T-helper 1 cell (primary cell): Measurements from ENCODE around the gene PCYT1B.
"Not testable (repeated sequence)": the region's sequence is repeated elsewhere in the genome, so short reads cannot be mapped to it uniquely, and the experiment has no call there.

ENCODE experiments used
- DNase-seq, 5 donors: peaks; one replicate each; pipeline ENCODE4 v3.0.0-alpha.2; 2012 to 2020

Gene PCYT1B

DNA sequence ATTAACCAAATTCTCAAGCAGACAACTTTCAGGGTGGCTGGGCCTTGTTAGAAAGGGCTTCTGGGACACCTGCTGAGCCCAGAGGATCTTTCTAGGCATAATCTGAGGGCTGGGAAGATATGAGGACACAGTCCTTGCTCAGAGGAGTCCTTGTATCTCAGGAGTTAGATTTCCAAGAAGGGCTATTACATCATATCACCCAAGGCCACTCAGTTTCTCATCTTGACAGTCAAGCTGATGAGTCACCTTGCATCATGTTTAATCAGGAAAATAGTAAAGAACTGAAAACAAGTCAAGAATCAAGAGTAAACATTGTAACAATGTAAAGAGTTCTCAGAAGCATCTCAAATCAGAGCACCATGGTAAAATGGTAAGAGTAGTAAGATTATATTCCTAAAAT lies 4.0 kb downstream of the PCYT1B start:
- DNase-seq, result peak in 1 of 5 donors; percentile 5

DNA sequence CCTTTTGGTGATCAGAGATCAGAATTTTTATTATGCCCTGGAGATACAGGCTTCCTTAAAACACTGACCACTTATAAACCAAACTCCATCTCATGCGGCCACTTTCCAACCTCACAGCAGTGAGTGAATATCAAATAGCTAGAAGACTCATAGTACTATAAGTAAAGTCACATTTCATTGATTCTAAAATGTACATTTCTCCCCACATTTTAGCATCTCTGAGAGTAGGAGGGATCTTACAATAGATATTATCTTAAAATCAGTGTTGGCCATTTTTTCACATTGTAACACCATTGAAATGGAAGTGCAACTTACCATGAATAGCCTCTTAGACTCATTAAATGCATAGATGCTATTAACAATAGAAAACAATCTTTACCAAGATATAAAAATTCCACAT lies 17.4 kb downstream of the PCYT1B start:
- DNase-seq, result no peak

DNA sequence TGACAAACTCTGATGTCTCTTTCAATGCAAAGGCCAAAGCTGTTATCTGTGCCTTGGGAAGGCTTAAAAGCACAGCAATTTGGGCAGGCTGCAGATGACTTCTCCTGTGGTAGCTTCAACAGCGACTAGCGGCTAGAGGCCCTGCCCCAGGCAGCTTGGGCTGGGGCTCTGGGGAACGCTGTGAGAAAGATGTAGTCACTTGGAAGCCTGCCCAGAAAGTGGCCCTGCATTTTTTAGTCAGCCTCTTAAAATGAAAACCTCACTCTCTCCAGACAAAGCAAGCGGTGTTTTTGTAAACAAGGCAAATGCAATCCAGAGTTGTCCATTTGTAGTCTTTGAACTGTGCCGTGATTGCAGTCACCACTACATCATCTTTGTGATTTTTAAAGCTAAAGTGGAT lies 27.5 kb downstream of the PCYT1B start:
- no peak for DNase-seq

DNA sequence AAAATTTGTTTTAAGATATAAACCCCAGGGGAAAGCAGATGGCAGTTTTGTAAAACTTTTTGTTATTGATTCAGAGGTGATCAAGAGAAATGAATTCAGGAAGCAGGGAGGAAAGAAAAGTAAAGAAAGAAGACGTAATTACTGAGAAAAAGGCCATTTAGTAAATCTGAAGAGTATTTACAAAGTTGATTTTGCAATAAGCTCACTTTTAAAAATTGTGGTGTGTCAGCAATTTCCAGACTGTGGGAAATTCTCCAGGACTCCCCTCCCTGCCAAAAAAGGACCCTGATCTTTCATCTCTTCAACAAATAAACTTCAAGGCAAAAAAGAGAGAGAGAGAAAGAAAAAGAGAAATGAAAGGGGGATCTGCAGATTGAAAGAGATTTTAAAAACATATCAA lies 36.6 kb downstream of the PCYT1B start:
- DNase-seq, result no peak

DNA sequence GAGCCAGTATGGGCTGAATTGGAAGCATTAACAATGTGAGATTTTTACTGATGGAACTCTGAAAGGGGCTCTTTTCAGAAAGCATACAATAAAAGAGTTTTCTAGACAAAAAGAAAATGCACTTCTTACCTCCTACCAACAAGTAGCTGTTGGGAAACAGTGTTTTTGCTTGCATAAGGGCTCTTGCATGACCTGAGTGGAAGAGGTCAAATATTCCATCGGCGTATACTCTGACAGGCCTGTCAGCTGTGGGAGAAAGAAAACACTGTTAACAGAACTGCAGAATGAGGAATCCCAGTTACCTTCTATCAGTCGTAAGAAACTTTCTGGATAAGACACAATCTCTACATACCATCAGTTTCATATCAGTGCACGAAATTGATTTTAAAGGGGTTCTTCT lies 39.5 kb downstream of the PCYT1B start:
- no peak for DNase-seq

DNA sequence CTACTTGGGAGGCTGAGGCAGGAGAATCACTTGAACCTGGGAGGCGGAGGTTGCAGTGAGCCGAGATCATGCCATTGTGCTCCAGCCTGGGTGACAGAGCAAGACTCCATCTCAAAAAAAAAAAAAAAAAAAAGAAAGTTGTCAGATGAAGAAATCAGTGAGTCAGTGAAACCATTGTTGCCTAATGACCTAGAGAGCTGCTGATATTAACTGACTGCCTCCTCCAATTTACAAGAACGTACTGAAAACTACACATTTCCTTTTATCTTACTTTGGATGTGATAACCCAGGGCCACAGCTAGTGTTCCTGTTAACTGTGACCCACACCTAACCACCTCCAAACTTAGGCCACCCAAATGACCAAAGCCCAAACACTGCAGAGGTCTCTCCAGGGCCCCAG lies 41.2 kb downstream of the PCYT1B start:
- DNase-seq, result not testable (repeated sequence)

DNA sequence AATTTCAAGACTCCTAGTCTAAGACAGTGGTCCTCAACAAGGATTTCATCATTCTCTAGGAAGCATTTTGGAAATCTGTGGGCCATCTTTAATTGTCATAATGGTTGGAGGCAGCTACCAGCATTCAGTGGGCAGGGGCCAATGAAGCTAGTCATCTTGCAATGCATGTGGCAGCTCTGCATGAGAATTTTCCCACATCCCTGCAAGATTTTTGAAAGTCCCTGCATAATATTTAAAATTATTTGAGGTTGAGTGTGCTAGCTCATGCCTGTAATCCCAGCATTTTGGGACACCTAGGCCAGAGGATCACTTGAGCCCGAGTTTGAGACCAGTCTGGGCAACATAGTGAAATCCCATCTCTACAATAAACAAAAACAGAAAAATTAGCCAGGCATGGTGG lies 44.0 kb downstream of the PCYT1B start:
- no peak for DNase-seq

DNA sequence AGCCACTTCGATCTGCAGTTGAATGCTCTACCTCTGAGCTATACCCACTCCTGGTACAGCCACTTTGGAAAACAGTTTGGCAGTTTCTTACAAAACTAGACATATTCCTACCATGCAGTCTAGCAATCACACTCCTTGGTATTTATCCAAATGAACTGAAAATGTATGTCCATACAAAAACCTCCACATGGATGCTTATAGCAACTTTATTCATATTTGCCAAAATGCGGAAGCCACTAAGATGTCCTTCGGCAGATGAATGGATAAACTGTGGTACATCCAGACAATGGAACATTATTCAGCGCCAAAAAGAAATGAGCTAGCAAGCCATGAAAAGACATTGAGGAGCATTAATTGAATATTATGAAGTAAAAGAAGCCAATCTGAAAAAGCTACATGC lies 45.3 kb downstream of the PCYT1B start:
- DNase-seq, result no peak

DNA sequence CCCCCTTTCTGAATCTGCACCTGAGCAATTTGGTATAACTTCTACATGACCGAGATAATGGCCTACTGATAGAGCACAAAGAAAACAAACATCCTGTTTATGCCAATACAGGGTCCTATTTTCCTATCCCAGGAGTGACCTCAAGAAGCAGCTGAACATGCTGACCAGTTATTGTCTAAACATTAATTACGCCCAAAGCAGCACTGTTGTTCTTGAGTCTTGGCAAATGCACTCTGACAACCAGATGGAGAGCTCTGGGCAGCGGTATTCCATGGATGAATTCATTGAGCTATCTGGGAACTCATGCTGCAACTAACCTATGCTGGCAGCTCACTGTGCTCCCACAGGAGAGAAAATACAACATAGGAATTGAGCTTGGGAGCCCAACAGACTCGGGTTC lies 52.6 kb downstream of the PCYT1B start:
- DNase-seq, result no peak

DNA sequence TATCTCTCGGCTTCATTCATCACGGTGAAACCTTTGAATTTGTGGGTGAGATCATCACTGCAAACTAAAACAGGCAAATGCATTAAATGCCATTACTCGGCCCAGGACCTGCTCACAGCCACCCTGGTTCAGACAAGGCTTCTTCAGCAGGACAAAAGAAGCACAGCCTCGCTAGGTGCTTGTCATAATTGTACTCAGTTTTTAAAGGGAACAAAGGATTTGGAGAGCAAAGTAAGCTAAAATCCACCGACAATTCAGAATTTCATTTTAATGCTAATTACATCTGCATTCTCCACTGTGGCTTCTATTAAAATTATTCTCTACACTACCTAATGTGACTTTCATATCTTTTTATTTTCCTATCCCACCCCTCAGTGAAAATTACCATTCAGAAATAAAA lies 57.0 kb downstream of the PCYT1B start:
- DNase-seq, result no peak

DNA sequence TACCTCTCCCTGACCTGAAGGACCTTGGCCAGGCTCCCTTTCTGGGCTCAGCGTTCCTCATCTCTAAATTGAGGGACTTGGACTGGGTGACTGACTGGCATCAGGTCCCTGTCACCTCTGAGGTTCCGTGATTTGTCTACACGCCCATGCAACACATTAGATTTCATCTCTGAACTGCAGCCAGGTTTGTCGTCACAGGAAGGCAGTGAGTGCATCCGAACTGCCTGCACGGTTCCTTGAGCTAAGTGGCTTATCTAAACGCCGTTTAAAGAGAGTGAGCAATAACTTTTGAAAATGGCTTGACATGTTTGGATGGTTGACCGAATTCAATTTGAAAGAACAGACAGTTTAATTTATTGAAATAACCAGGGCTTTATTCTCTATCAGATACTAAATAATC lies 70.1 kb downstream of the PCYT1B start:
- DNase-seq, result no peak

DNA sequence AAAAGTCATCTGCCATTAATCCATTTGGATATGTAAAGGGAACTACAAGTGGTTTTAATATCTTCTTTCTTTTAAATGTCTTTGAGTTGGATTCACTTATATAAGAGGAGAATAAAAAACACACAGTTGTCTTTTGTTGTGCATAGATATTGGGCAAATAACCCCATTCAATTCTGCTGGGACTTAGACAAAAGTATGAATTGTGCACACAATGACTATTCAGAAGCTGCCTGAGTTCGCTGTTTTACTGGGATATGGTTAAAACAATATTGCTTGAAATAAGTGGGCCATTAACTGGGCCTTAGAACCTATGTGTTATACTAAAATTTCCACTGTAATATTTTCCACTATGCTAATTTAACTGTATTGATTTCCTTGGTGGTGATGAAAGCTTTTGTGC lies 71.7 kb downstream of the PCYT1B start:
- no peak for DNase-seq

DNA sequence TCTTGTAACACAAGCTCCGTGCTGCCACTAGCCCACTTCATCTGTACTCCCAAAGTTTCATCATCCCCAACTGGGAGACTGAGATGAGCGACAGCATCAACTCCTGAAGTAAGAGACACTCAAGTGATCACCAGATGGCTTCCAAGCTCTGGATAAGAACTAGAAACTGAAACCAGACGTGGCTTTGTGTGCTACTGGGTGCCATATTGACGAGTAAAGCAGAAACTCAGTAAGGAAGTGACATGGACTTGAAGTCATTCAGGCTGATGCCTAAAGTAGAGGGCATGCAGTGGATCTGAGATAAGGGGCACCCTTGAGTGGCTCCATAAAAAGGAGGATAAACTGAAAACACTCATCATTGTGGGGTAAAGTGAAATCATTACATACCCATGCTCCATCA lies 72.4 kb downstream of the PCYT1B start:
- peak in 1 of 5 donors; percentile 14 for DNase-seq

DNA sequence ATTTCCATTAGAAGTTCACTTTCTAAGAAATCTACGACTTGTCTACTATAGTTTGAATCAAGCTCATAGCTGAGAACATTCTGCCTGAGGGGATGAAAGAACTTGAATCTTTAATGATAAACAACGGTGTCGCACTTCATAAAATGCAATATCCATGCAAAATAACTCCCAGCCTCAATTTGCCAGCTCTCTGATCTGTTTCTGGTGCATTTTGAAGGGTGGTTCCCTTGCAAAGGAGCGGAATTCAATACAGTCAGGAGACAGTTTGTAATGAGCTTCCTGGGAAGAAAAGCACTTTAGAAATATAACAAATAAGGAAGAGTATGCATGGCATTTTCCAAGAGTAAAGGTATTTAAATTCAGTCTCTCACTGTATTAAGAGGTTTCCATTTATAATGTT lies 80.0 kb downstream of the PCYT1B start:
- no peak for DNase-seq

DNA sequence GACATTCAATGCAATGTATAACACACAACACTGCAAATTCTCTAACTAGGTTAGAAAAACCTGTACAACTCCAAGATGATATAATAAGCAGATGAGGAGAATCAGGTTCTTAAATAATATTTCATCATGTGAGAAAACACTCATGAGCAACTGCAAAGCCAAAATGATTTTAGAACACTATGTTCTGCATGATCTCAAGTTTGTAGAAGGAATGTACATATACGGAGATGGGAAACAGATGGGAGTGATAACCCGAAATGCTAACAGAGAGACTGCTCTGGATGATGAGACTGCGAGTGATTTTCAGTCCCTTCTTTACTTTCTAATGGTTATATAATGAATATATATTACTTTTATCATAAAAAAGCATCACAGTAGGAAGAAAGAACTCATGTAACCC lies 80.9 kb downstream of the PCYT1B start:
- no peak for DNase-seq

DNA sequence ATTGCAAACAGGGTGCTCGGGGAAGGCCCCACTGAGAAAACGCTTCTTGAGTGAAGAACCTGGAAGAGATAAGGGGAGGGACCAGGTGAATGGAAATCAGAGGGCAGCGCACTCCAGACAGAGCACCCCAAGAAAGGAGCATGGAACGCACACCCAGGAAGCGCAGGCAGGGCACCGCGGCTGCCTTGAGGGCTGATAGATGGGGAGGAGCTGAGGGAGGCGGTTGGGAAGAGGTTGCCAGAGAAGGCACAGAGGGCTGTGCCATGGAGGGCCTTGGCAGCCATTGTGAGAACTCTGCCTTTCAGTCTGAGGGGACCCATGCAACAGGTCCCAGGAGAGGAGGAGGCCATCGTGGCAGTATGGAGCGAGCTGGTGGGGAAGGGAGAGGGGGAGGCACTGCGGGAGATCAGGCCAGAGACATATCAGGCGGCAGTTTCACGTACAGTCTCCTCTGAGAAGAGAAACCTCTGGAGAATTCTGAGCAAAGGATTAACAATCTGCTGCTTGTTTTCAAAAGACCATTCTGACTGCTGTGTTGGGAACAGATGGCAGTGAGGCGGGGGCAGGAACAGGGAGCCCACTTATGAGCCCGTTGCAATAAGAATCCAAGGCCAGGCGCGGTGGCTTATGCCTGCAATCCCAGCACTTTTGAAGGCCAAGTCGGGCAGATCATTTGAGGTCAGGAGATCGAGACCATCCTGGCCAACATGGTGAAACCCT lies 83.7 kb downstream of the PCYT1B start:
- DNase-seq, result no peak

DNA sequence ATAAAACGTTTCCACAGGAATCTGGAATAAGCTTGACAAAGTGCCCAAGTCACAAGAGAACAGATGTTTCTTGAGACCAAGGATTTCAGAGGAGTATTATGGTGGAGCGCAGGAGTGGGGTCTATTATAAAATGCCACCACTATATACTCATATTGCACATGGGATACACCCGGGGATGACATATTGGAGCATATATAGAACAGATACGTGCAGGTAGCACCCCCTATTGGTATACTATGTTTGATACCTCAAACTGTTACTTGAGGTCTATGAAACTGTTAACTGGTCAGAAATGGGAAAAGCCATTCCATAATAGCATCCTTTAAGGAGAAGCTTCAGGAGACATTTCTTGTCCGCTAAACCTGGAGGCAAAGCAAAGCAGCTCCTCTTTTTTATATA lies 86.0 kb downstream of the PCYT1B start:
- DNase-seq, result peak in 1 of 5 donors; percentile 22

DNA sequence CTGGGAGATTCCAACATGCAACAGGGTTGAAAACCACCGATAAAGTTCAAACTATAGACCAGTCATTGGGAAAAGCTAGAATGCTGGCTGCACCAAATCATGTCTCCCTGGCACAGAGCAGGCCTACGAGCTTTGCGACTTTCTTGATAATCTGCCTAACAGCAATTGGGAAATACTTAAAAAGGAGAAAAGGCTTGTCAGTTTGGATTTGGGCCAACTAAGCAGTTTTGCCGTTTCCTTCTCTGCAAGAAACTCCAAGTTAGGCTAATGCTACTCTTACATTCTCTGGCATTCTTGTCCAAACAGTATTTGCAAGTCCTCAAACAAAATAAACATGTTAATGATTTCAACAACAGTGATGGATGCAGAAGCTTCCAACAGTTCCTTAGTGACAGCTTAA lies 94.1 kb downstream of the PCYT1B start:
- no peak for DNase-seq

DNA sequence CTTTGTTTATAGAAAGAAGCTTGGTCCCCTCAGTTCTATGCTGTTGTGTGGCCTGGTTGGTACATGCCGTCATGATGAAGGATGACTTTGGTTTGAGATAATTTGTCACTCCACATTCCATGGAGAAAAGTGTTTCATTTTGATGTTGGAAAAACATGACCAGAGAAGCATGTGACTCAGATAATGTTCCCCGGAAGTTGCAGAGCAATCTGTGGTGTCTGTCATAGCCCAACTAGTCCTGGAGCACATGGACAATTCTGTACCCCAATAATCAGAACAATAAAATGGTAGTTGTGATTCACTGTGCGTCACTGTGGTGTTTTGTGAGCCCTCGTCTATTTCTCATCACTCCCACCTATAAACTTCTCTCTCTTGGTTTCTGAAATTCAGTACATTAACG lies 97.0 kb downstream of the PCYT1B start:
- no peak for DNase-seq

DNA sequence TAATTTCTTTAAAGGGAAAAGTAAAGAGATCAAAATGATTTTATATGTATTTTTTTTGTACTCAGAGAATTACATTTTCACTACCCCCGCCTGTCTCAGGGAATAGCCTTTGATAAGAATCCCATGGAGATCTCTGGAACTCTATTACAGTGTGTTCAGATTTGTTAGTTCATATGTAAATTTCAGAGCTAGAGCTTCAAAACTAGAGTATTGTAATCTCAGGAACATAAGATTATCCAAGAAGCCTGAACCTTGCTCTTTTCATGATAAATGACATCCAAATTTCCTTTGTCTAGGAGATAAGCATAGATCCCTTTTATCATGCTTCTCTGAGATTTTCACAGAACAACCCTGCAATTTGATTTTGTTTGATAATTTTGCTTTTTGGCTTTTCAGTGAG lies 99.2 kb downstream of the PCYT1B start:
- DNase-seq, result no peak

DNA sequence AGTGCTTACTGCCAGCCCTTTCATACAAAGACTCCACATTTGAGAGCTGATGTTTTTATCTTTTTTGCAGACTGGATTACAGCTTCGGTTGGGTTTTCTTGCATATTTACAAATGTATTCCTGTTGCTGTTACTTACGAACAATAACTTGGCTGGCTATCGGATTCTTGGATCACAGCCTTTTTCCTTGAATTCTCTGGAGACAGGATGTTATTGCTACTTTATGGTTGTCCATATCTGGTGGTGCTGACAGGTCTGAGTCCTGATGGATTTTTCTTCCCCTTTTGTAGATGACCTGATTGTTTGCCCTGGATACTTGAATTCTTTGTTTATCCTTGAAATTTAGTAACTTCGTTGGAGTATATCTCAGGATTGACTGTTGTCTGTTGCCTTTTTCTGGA lies 104.4 kb downstream of the PCYT1B start:
- no peak for DNase-seq

DNA sequence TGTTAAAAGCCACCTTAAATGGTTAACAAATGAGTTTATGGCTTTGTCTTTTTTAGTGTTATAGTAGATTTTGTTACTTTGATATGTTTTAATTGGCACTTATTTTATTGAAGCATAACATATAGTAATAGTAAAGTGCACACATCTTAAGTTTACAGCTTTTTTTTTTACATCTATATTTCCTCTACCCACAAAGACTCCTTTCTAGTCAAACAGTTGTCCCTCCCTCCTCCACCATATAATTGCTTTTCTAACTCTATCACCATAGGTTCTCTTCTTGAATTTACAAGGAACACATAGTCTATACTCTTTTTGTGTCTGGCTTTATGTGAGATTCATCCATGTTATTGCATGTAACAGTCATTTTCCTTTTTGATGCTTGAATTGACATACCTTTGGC lies 110.6 kb downstream of the PCYT1B start:
- DNase-seq, result no peak

DNA sequence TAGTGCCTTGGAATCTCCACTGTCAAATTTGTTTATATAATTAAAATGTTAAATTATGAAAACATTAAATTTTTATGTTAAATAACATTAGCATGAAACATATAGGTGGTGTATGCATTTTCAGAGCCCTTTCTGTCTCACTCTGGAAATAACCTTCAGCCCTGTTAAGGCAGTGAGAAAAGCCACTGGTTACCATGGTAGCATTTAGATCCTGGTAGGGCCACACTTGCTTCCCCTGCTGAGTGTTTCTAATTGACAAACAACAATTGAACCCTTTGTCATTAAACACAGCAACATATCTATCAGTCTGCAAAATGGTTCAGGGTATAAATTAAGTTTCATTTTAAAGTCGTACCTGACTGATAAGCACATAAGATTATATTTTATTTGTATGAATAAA lies 118.5 kb downstream of the PCYT1B start:
- DNase-seq, result no peak

DNA sequence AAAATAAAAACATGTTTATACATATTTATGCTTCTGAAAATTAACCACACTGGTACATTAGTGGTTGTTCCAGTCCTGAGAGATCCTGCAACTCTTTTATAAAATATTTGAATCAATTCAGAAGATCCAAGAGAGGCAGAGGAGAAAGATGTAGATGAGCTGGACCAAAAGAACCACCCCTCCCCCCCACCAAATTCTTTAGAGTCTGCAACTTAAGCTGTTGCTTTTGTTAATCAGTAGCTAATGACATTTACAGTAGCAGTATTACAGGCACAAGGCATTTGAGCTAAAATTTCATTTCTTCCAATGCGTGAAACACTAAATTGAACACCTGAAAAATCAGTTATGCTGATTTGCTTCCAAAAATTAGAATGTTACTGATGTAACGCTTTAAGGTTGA lies 120.5 kb downstream of the PCYT1B start:
- DNase-seq, result no peak

DNA sequence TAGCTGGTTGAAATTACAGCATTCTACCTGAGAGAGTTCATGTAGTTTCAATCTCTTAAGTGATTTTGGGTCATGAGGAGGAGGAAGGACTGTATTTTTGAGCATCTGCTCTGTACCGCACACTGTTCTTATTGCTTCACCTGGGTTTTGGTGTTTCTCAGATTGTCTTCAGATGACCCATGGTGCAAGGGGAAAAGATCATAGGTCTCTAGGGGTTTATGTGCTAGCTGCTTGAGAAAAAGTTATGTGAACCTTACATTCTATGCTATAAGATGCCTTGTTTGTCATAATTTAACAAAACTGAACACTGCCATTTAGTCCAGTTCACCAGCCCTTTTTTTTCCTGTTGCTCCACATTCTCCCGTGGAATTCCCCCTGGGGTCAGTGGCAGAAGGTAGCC lies 121.7 kb downstream of the PCYT1B start:
- no peak for DNase-seq

DNA sequence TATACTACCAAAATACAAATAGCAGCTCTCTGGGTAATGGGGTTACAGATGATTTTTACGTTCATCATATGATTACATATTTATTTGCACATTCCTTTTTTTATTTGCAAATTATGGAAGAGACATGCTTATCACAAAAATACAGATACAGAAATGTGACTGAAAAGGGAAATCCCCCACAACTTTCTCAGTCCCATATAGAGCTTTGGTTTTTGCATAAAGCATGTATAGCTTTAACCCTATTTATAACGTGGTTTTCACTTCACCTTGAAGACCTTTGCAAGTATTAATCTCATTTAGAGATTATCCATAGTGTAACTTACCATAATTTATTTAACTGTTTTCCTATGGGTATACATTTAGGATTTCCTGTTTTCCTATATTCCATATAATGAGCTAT lies 126.7 kb downstream of the PCYT1B start:
- no peak for DNase-seq
